HepG2 (cell line): ENCODE results near the gene CTDSP1. TPM values are rescaled to one million over a fixed set of nuclear protein-coding genes. Genes with fewer than 3 reads are reported as not detected.
A peak's percentile ranks its signal among the peaks of the same experiment; 100 is the strongest.

Experiments used
- CHD4 ChIP-seq: fragments of 200-600 bp; sonication (generic); IDR thresholded peaks from 2 replicates; pipeline ENCODE4 v1.7.0; 2017; ENCODE audit warnings: mild to moderate bottlenecking, low read length, borderline replicate concordance
- HES4 ChIP-seq: sonication (generic); formaldehyde crosslinking; IDR thresholded peaks from 2 replicates; pipeline ENCODE4 v1.9.0; 2021; ENCODE audit warnings: mild to moderate bottlenecking, missing genetic modification reagents, borderline replicate concordance
- HHEX ChIP-seq: IDR thresholded peaks from 2 replicates; pipeline ENCODE4 v1.6.1; 2016; ENCODE audit warnings: control low read depth
- MLLT10 ChIP-seq: sonication (generic); formaldehyde crosslinking; IDR thresholded peaks from 2 replicates; pipeline ENCODE4 v1.4.0; 2020; ENCODE audit warnings: missing genetic modification reagents
- PHF5A ChIP-seq: IDR thresholded peaks from one replicate; pipeline ENCODE4 v1.6.1; 2018; ENCODE audit warnings: low read depth, missing genetic modification reagents; ENCODE audit not compliant: unreplicated experiment
- POLR2AphosphoS2 ChIP-seq: IDR thresholded peaks from 2 replicates; pipeline ENCODE4 v1.6.1; 2011; ENCODE audit warnings: low read depth, low read length, improper control_type of control experiment
- RFX3 ChIP-seq: IDR thresholded peaks from 2 replicates; pipeline ENCODE4 v1.6.1; 2016; ENCODE audit warnings: missing biosample characterization, missing genetic modification reagents
- TEAD2 ChIP-seq: sonication (generic); formaldehyde crosslinking; IDR thresholded peaks from 2 replicates; pipeline ENCODE4 v1.9.0; 2021; ENCODE audit warnings: missing genetic modification reagents
- ZFP90 ChIP-seq: sonication (generic); formaldehyde crosslinking; IDR thresholded peaks from 2 replicates; pipeline ENCODE4 v1.8.0; 2022; ENCODE audit warnings: missing genetic modification reagents, mild to moderate bottlenecking, inconsistent platforms, borderline replicate concordance
- ZFY ChIP-seq: sonication (generic); formaldehyde crosslinking; IDR thresholded peaks from 2 replicates; pipeline ENCODE4 v1.4.0; 2020; ENCODE audit warnings: missing genetic modification reagents
- ZNF337 ChIP-seq: sonication (generic); formaldehyde crosslinking; IDR thresholded peaks from 2 replicates; pipeline ENCODE4 v1.5.1; 2020; ENCODE audit warnings: missing genetic modification reagents, low read depth, mild to moderate bottlenecking, borderline replicate concordance
- polyA plus RNA-seq, 8 experiments: library from polyadenylated mRNA; depleted of rRNA in 3 of 8; stranded (reverse) in 7 of 8; unstranded in 1 of 8; fragments of >200 nt; fragmentation: Illumina TruSeq in 4 of 8; extraction: Trizol in 4 of 8; gene quantifications; 2 replicates each; pipeline versions ENCODE4 v1.2.1 to v1.2.3, GENCODE V29; 2011 to 2016; ENCODE audit warnings: low read depth in 4 of 8, missing spikeins in 1 of 8, mixed read lengths in 1 of 8; ENCODE audit not compliant: insufficient read depth in 1 of 8
- total RNA-seq, 5 experiments: library from RNA; depleted of rRNA; stranded (reverse); fragments of >200 nt; fragmentation: Illumina TruSeq; extraction: Trizol; gene quantifications; 2 replicates each; pipeline ENCODE4 v1.2.3, GENCODE V29; 2016; ENCODE audit warnings: low read depth in 1 of 5
- TF ChIP-seq, protein P1 (sequence below): sonication (generic); formaldehyde crosslinking; IDR thresholded peaks from 2 replicates; pipeline ENCODE4 v1.5.1; 2020; ENCODE audit warnings: mild to moderate bottlenecking, missing genetic modification reagents, moderate library complexity
- TF ChIP-seq, protein P2 (sequence below): sonication (generic); formaldehyde crosslinking; conservative IDR thresholded peaks from 2 replicates; pipeline ENCODE4 v1.4.0; 2020; ENCODE audit warnings: missing genetic modification reagents
- TF ChIP-seq, protein P3 (sequence below): sonication (generic); formaldehyde crosslinking; IDR thresholded peaks from 2 replicates; pipeline ENCODE4 v1.9.0; 2021; ENCODE audit warnings: missing genetic modification reagents, mild to moderate bottlenecking, borderline replicate concordance
- TF ChIP-seq, protein P4 (sequence below): IDR thresholded peaks from 2 replicates; pipeline ENCODE4 v1.6.1; 2016; ENCODE audit warnings: missing biosample characterization, missing genetic modification reagents, low read depth
- TF ChIP-seq, protein P5 (sequence below): sonication (generic); formaldehyde crosslinking; conservative IDR thresholded peaks from 2 replicates; pipeline ENCODE4 v1.4.0; 2020; ENCODE audit warnings: missing genetic modification reagents
- TF ChIP-seq, protein P6 (sequence below): sonication (generic); formaldehyde crosslinking; IDR thresholded peaks from 2 replicates; pipeline ENCODE4 v1.4.0; 2020; ENCODE audit warnings: missing genetic modification reagents, borderline replicate concordance
- TF ChIP-seq, protein P7 (sequence below): IDR thresholded peaks from 2 replicates; pipeline ENCODE4 v1.6.1; 2016; ENCODE audit warnings: mild to moderate bottlenecking, missing biosample characterization, missing genetic modification reagents

CTDSP1 gene
- total and polyA plus RNA-seq, 2 of the 13 experiments (the other 11 are each of a cell fraction or from before 2014, with no cell fraction given), result 91.0 to 268 TPM

DNA sequence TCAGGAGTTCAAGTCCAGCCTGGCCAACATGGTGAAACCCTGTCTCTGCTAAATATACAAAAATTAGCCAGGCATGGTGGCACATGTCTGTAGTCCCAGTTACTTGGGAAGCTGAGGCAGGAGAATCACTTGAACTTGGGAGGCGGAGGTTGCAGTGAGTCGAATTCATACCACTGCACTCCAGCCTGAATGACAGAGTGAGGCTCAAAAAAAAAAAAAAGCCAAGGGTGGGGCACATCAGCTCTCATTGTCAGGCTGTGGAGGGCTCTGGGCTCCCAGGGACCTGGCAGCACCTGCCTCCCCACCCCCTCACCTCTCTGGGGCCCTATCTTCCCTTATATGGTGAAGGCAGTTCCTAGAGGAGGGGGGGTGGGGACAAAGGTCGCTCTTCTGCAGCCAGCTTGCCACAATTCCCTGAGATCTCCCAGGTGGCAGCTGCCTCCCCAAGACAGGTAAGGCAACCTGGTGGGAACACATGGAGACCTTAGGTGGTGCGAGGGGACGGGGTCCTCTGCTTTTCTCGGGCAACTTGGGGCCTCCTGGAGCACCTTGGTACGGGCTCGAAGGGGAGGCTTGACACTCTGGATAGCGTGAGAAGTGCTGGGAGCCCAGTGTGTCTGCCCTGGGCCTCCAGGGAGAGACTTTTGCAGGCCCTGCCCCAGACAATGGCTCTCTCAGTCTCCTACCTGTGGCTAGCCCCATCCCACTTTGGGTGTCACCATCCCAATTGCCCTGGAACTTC, 19.2 kb downstream of the CTDSP1 start, which contains the start of gene VIL1 (continued):
- TF ChIP-seq CHD4, result no peak
- no peak for TF ChIP-seq MLLT10 (CRISPR knock-in tag)
- TF ChIP-seq, protein P1, sequence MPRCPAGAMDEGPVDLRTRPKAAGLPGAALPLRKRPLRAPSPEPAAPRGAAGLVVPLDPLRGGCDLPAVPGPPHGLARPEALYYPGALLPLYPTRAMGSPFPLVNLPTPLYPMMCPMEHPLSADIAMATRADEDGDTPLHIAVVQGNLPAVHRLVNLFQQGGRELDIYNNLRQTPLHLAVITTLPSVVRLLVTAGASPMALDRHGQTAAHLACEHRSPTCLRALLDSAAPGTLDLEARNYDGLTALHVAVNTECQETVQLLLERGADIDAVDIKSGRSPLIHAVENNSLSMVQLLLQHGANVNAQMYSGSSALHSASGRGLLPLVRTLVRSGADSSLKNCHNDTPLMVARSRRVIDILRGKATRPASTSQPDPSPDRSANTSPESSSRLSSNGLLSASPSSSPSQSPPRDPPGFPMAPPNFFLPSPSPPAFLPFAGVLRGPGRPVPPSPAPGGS (CRISPR knock-in tag), result no peak
- no peak for TF ChIP-seq ZNF337 (CRISPR knock-in tag)
- no peak for TF ChIP-seq RFX3 (CRISPR knock-in tag)
- TF ChIP-seq PHF5A (CRISPR knock-in tag), result no peak
- peak; percentile 87 for TF ChIP-seq ZFY (CRISPR knock-in tag)
- TF ChIP-seq, protein P2, sequence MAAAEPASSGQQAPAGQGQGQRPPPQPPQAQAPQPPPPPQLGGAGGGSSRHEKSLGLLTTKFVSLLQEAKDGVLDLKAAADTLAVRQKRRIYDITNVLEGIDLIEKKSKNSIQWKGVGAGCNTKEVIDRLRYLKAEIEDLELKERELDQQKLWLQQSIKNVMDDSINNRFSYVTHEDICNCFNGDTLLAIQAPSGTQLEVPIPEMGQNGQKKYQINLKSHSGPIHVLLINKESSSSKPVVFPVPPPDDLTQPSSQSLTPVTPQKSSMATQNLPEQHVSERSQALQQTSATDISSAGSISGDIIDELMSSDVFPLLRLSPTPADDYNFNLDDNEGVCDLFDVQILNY, result no peak
- TF ChIP-seq HHEX, result 0 out of 2 replicates have a peak, but pooled peaks have one; percentile 14
- TF ChIP-seq, protein P3, sequence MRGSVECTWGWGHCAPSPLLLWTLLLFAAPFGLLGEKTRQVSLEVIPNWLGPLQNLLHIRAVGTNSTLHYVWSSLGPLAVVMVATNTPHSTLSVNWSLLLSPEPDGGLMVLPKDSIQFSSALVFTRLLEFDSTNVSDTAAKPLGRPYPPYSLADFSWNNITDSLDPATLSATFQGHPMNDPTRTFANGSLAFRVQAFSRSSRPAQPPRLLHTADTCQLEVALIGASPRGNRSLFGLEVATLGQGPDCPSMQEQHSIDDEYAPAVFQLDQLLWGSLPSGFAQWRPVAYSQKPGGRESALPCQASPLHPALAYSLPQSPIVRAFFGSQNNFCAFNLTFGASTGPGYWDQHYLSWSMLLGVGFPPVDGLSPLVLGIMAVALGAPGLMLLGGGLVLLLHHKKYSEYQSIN (CRISPR knock-in tag), result no peak
- TF ChIP-seq, protein P4, sequence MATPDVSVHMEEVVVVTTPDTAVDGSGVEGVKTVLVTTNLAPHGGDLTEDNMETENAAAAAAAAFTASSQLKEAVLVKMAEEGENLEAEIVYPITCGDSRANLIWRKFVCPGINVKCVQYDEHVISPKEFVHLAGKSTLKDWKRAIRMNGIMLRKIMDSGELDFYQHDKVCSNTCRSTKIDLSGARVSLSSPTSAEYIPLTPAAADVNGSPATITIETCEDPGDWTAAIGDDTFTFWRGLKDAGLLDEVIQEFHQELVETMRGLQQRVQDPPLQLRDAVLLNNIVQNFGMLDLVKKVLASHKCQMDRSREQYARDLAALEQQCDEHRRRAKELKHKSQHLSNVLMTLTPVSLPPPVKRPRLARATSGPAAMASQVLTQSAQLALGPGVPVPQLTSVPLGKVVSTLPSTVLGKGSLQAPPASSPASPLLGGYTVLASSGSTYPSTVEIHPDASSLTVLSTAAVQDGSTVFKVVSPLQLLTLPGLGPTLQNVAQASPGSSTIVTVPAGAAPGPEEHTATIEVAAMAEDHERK (CRISPR knock-in tag), result no peak
- TF ChIP-seq, protein P5, sequence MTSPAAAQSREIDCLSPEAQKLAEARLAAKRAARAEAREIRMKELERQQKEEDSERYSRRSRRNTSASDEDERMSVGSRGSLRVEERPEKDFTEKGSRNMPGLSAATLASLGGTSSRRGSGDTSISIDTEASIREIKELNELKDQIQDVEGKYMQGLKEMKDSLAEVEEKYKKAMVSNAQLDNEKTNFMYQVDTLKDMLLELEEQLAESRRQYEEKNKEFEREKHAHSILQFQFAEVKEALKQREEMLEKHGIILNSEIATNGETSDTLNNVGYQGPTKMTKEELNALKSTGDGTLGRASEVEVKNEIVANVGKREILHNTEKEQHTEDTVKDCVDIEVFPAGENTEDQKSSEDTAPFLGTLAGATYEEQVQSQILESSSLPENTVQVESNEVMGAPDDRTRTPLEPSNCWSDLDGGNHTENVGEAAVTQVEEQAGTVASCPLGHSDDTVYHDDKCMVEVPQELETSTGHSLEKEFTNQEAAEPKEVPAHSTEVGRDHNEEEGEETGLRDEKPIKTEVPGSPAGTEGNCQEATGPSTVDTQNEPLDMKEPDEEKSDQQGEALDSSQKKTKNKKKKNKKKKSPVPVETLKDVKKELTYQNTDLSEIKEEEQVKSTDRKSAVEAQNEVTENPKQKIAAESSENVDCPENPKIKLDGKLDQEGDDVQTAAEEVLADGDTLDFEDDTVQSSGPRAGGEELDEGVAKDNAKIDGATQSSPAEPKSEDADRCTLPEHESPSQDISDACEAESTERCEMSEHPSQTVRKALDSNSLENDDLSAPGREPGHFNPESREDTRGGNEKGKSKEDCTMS (CRISPR knock-in tag), result no peak
- TF ChIP-seq, protein P6, sequence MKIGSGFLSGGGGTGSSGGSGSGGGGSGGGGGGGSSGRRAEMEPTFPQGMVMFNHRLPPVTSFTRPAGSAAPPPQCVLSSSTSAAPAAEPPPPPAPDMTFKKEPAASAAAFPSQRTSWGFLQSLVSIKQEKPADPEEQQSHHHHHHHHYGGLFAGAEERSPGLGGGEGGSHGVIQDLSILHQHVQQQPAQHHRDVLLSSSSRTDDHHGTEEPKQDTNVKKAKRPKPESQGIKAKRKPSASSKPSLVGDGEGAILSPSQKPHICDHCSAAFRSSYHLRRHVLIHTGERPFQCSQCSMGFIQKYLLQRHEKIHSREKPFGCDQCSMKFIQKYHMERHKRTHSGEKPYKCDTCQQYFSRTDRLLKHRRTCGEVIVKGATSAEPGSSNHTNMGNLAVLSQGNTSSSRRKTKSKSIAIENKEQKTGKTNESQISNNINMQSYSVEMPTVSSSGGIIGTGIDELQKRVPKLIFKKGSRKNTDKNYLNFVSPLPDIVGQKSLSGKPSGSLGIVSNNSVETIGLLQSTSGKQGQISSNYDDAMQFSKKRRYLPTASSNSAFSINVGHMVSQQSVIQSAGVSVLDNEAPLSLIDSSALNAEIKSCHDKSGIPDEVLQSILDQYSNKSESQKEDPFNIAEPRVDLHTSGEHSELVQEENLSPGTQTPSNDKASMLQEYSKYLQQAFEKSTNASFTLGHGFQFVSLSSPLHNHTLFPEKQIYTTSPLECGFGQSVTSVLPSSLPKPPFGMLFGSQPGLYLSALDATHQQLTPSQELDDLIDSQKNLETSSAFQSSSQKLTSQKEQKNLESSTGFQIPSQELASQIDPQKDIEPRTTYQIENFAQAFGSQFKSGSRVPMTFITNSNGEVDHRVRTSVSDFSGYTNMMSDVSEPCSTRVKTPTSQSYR (CRISPR knock-in tag), result peak; percentile 93
- no peak for TF ChIP-seq POLR2AphosphoS2
- TF ChIP-seq HES4, result no peak
- TF ChIP-seq TEAD2 (CRISPR knock-in tag), result 0 out of 2 replicates have a peak, but pooled peaks have one; percentile 22
- 0 out of 2 replicates have a peak, but pooled peaks have one; percentile 7 for TF ChIP-seq ZFP90 (CRISPR knock-in tag)
- TF ChIP-seq, protein P7, sequence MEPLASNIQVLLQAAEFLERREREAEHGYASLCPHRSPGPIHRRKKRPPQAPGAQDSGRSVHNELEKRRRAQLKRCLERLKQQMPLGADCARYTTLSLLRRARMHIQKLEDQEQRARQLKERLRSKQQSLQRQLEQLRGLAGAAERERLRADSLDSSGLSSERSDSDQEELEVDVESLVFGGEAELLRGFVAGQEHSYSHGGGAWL (CRISPR knock-in tag), result peak; percentile 24; the same call in 1 of the 2 replicates
